ENCODE measurements around the gene IDNK. TPM values are rescaled to one million over a fixed set of nuclear protein-coding genes. Genes with fewer than 3 reads are reported as not detected.

Gene IDNK
- total RNA-seq, 1 experiment from 2014 or later: 0.50 TPM

GRCh38 chr9:83625178-83625577 is 2.2 kb downstream of the IDNK start:
- H3K4me1 Mint-ChIP-seq: peaks cover 28% of the 10 kb centered on the region
- H3K36me3 Mint-ChIP-seq: no peaks in the 10 kb centered on the region
- peaks cover 4% of the 10 kb centered on the region for H3K27me3 Mint-ChIP-seq (ENCODE audit: low read depth)
- POLR2A ChIA-PET: no interaction called here
- ATAC-seq (no peak), DNase-seq (ENCODE audit: low spot score) (no peak)
- H3K4me3 Mint-ChIP-seq: no peak overlapping the region
- TF ChIP-seq ERG (CRISPR knock-in tag; IDR thresholded peaks at IDR 0.05) (no peak), RELA (CRISPR knock-in tag; IDR thresholded peaks at IDR 0.05; ENCODE audit: borderline replicate concordance) (no peak), GABPB1 (CRISPR knock-in tag; IDR thresholded peaks at IDR 0.05) (no peak), ZNF281 (CRISPR knock-in tag; IDR thresholded peaks at IDR 0.05) (no peak), GRHL2 (CRISPR knock-in tag; IDR thresholded peaks at IDR 0.05; ENCODE audit: insufficient replicate concordance, severe bottlenecking) (no peak), ZNF232 (CRISPR knock-in tag; IDR thresholded peaks at IDR 0.05) (no peak)
- no peaks in the 10 kb centered on the region for H3K9me3 Mint-ChIP-seq
- no peak overlapping the region for H3K27ac Mint-ChIP-seq
- CTCF ChIA-PET: no interaction called here

- Mint-ChIP-seq H3K4me1 (peaks cover 42% of the 10 kb centered on the region), H3K9me3 (no peaks in the 10 kb centered on the region), H3K27me3 (ENCODE audit: low read depth) (no peaks in the 10 kb centered on the region; the same call in 1 of the 2 replicates), H3K36me3 (no peaks in the 10 kb centered on the region), H3K27ac (no peak overlapping the region), H3K4me3 (no peak overlapping the region)
- ATAC-seq (no peak), DNase-seq (ENCODE audit: low spot score) (no peak)
- ChIA-PET POLR2A (no interaction called here), CTCF (interaction anchor here (0.7 kb wide), 1 partner anchor 14 kb away, joined by 3 read pairs; no protein-coding TSS in a partner anchor)
- TF ChIP-seq PRRX2 (CRISPR knock-in tag; IDR thresholded peaks at IDR 0.05) (no peak), FOXK1 (CRISPR knock-in tag; IDR thresholded peaks at IDR 0.05) (no peak), TEAD1 (CRISPR knock-in tag; IDR thresholded peaks at IDR 0.05) (no peak), ELF4 (CRISPR knock-in tag; IDR thresholded peaks at IDR 0.05; ENCODE audit: low read depth) (no peak), MXD4 (CRISPR knock-in tag; IDR thresholded peaks at IDR 0.05; ENCODE audit: borderline replicate concordance) (no peak), IRF2 (CRISPR knock-in tag; IDR thresholded peaks at IDR 0.05; ENCODE audit: borderline replicate concordance, low read depth) (no peak), PREB (CRISPR knock-in tag; IDR thresholded peaks at IDR 0.05; ENCODE audit: borderline replicate concordance) (no peak), MYBL2 (CRISPR knock-in tag; IDR thresholded peaks at IDR 0.05) (no peak), ZBTB21 (CRISPR knock-in tag; IDR thresholded peaks at IDR 0.05; ENCODE audit: borderline replicate concordance) (no peak), E2F5 (CRISPR knock-in tag; IDR thresholded peaks at IDR 0.05) (no peak), NFE2L1 (CRISPR knock-in tag; IDR thresholded peaks at IDR 0.05) (no peak), STAT6 (CRISPR knock-in tag; conservative IDR thresholded peaks at IDR 0.05; ENCODE audit: low read depth) (no peak), ZBTB43 (CRISPR knock-in tag; IDR thresholded peaks at IDR 0.05) (no peak), NFATC4 (CRISPR knock-in tag; IDR thresholded peaks at IDR 0.05) (no peak), IRF1 (CRISPR knock-in tag; IDR thresholded peaks at IDR 0.05) (no peak), NFYB (CRISPR knock-in tag; conservative IDR thresholded peaks at IDR 0.05; ENCODE audit: low read depth) (no peak), CDX4 (CRISPR knock-in tag; IDR thresholded peaks at IDR 0.05; ENCODE audit: borderline replicate concordance) (no peak), GABPB1 (CRISPR knock-in tag; IDR thresholded peaks at IDR 0.05) (no peak)
Observed at GRCh38 chr9:83628540-83628939, 5.6 kb downstream of the IDNK start.

Data from WTC11 (cell line).